Measurements from ENCODE around the gene RAB22A.

The RAB22A gene

DNA sequence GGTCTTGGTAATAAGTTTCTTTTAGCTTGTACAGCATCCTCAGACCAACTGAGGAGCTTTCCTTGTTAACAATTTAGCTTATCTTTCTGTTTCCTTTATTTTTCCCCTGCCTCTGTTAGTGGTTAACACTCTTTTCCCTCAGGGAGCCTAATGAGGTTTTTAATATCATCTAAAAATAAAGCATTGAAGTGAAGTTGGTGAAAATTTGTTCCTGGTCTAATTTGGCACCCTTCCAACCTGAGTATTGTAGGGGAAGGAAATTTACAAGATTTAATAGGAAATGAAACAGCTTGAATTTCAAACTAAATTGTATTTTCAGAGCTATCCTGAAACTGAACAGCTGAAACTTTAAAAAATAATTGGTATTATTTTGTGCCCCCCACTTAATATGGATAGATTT is 51.4 kb downstream of the RAB22A start:
- TF ChIP-seq, protein P1, sequence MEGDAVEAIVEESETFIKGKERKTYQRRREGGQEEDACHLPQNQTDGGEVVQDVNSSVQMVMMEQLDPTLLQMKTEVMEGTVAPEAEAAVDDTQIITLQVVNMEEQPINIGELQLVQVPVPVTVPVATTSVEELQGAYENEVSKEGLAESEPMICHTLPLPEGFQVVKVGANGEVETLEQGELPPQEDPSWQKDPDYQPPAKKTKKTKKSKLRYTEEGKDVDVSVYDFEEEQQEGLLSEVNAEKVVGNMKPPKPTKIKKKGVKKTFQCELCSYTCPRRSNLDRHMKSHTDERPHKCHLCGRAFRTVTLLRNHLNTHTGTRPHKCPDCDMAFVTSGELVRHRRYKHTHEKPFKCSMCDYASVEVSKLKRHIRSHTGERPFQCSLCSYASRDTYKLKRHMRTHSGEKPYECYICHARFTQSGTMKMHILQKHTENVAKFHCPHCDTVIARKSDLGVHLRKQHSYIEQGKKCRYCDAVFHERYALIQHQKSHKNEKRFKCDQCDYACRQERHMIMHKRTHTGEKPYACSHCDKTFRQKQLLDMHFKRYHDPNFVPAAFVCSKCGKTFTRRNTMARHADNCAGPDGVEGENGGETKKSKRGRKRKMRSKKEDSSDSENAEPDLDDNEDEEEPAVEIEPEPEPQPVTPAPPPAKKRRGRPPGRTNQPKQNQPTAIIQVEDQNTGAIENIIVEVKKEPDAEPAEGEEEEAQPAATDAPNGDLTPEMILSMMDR (IDR thresholded peaks at IDR 0.05; ENCODE audit: poor library complexity, severe bottlenecking), result no peak
- peaks cover 82% of the 10 kb centered on the region for H3K36me3 ChIP-seq (ENCODE audit: low read depth)
- ATAC-seq (ENCODE audit: low read depth), result no peak

GRCh38 chr20:58361481-58362205 is 52.1 kb downstream of the RAB22A start:
- no peak overlapping the region for H3K27ac ChIP-seq (ENCODE audit: poor library complexity, severe bottlenecking)
- no peaks in the 10 kb centered on the region for H3K9me3 ChIP-seq (ENCODE audit: severe bottlenecking)
- H3K4me3 ChIP-seq (ENCODE audit: severe bottlenecking), result no peak overlapping the region
- no peak for DNase-seq (ENCODE audit: low spot score)
- ATAC-seq (ENCODE audit: low read depth), result no peak
- H3K27me3 ChIP-seq (ENCODE audit: insufficient read depth, poor library complexity, severe bottlenecking), result no peaks in the 10 kb centered on the region
- H3K4me1 ChIP-seq (ENCODE audit: insufficient read depth, poor library complexity, severe bottlenecking), result no peaks in the 10 kb centered on the region
- TF ChIP-seq, protein P1 (IDR thresholded peaks at IDR 0.05; ENCODE audit: poor library complexity, severe bottlenecking), result no peak
- peaks cover 75% of the 10 kb centered on the region for H3K36me3 ChIP-seq (ENCODE audit: low read depth)

More for the DNA sequence above, 51.4 kb downstream of the RAB22A start:
- Histone ChIP-seq H3K27me3 (ENCODE audit: insufficient read depth, poor library complexity, severe bottlenecking) (no peaks in the 10 kb centered on the region), H3K4me3 (ENCODE audit: severe bottlenecking) (no peak overlapping the region), H3K4me1 (ENCODE audit: insufficient read depth, poor library complexity, severe bottlenecking) (no peaks in the 10 kb centered on the region), H3K27ac (ENCODE audit: poor library complexity, severe bottlenecking) (no peak overlapping the region), H3K9me3 (ENCODE audit: severe bottlenecking) (no peaks in the 10 kb centered on the region)
- DNase-seq (ENCODE audit: low spot score), result no peak

DNA sequence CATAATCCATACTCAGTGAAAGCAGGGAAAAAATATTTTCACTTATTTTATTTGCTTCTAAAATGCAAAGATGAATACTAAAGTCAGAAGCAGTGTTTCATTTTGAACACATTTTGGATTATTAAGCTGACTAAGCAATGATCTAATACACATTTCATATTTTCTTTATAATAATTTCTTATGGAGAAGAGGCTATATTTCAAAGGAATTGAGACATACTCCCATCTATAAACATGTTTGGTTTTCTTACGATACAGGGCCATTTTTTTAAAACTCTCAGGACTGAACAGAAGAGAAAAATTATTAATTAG is 52.6 kb downstream of the RAB22A start:
- Histone ChIP-seq H3K36me3 (ENCODE audit: low read depth) (peaks cover 70% of the 10 kb centered on the region), H3K4me3 (ENCODE audit: severe bottlenecking) (no peak overlapping the region), H3K27me3 (ENCODE audit: insufficient read depth, poor library complexity, severe bottlenecking) (no peaks in the 10 kb centered on the region), H3K9me3 (ENCODE audit: severe bottlenecking) (no peaks in the 10 kb centered on the region), H3K4me1 (ENCODE audit: insufficient read depth, poor library complexity, severe bottlenecking) (no peaks in the 10 kb centered on the region), H3K27ac (ENCODE audit: poor library complexity, severe bottlenecking) (no peak overlapping the region)
- DNase-seq (ENCODE audit: low spot score), result no peak
- ATAC-seq (ENCODE audit: low read depth), result no peak
- TF ChIP-seq, protein P1 (IDR thresholded peaks at IDR 0.05; ENCODE audit: poor library complexity, severe bottlenecking), result no peak

DNA sequence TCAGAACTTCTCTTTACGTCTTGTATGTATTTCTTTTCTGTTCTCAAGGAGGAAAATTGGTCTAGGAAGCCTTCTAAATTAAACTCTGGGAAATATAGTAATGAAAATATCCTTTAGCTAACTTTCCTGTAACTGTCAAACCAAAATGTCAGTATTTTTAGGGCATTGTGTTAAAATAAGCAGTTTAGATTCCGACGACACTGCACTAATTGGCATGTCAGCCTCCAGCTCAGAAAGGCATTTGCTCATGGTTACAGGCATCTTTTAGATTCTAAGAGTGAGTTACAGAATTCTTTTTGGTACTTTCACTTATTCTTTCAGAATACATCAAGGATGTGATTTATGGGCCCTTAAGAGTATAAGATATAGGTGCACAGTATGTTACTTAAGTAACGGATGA is 53.5 kb downstream of the RAB22A start:
- TF ChIP-seq, protein P1 (IDR thresholded peaks at IDR 0.05; ENCODE audit: poor library complexity, severe bottlenecking), result no peak
- Histone ChIP-seq H3K9me3 (ENCODE audit: severe bottlenecking) (no peaks in the 10 kb centered on the region), H3K36me3 (ENCODE audit: low read depth) (peaks cover 63% of the 10 kb centered on the region), H3K4me1 (ENCODE audit: insufficient read depth, poor library complexity, severe bottlenecking) (no peaks in the 10 kb centered on the region), H3K4me3 (ENCODE audit: severe bottlenecking) (no peak overlapping the region), H3K27me3 (ENCODE audit: insufficient read depth, poor library complexity, severe bottlenecking) (no peaks in the 10 kb centered on the region), H3K27ac (ENCODE audit: poor library complexity, severe bottlenecking) (no peak overlapping the region)
- DNase-seq (ENCODE audit: low spot score) (no peak), ATAC-seq (ENCODE audit: low read depth) (no peak)

GRCh38 chr20:58366866-58367265 is 57.4 kb downstream of the RAB22A start:
- H3K36me3 ChIP-seq (ENCODE audit: low read depth), result peaks cover 32% of the 10 kb centered on the region
- TF ChIP-seq, protein P1 (IDR thresholded peaks at IDR 0.05; ENCODE audit: poor library complexity, severe bottlenecking), result no peak
- no peak overlapping the region for H3K27ac ChIP-seq (ENCODE audit: poor library complexity, severe bottlenecking)
- no peaks in the 10 kb centered on the region for H3K27me3 ChIP-seq (ENCODE audit: insufficient read depth, poor library complexity, severe bottlenecking)
- DNase-seq (ENCODE audit: low spot score) (no peak), ATAC-seq (ENCODE audit: low read depth) (no peak)
- H3K9me3 ChIP-seq (ENCODE audit: severe bottlenecking), result no peaks in the 10 kb centered on the region
- no peak overlapping the region for H3K4me3 ChIP-seq (ENCODE audit: severe bottlenecking)
- H3K4me1 ChIP-seq (ENCODE audit: insufficient read depth, poor library complexity, severe bottlenecking), result no peaks in the 10 kb centered on the region

Data from RWPE2 (cell line).